SK-N-SH (cell line): ENCODE measurements around the gene OLFM1. TPM values are rescaled to one million over a fixed set of nuclear protein-coding genes. Genes with fewer than 3 reads are reported as not detected.
A peak's percentile ranks its signal among the peaks of the same experiment; 100 is the strongest.

ENCODE experiments used
- CTCF ChIA-PET: fragments of 300-600, 350-600 bp; formaldehyde crosslinking; extraction: SDS; loops from one replicate; lab custom pipeline; 2021; lab: Yijun Ruan, JAX
- POLR2A ChIA-PET: fragments of 350-600 bp; sonication (Branson Sonifier 250); formaldehyde crosslinking; extraction: SDS; loops from one replicate; lab custom pipeline; 2020; ENCODE audit warnings: antibody characterized with exemption, inconsistent platforms; lab: Yijun Ruan, JAX
- DNase-seq: peaks from one replicate; pipeline ENCODE4 v3.0.0; 2012
- H2AFZ ChIP-seq: fragments of 200-600 bp; sonication (generic); 2 replicates; pipeline ENCODE4 v1.8.1; 2016; ENCODE audit warnings: antibody characterized with exemption, mild to moderate bottlenecking, low read depth
- H3F3A ChIP-seq: fragments of 200-600 bp; sonication (generic); replicated peaks from 2 replicates; pipeline ENCODE3; 2016; ENCODE audit warnings: antibody characterized with exemption, mild to moderate bottlenecking; ENCODE audit not compliant: insufficient read depth
- H3K27ac ChIP-seq, 2 experiments: fragments of 200-500 bp in 1 of 2; fragments of 200-600 bp in 1 of 2; sonication (Bioruptor generic) in 1 of 2; sonication (generic), shearing (Covaris generic) in 1 of 2; 2 replicates each; pipeline versions ENCODE4 v1.5.1 to v1.6.1; 2014 to 2016; ENCODE audit warnings: low read depth in 2 of 2, inconsistent platforms in 1 of 2, low read length in 1 of 2, mild to moderate bottlenecking in 1 of 2, mixed read lengths in 1 of 2
- H3K27me3 ChIP-seq: fragments of 200-600 bp; sonication (generic), shearing (Covaris generic); 2 replicates; pipeline ENCODE4 v1.6.1; 2016; ENCODE audit warnings: mixed run types; ENCODE audit not compliant: insufficient read depth
- H3K36me3 ChIP-seq, 2 experiments: fragments of 200-500 bp in 1 of 2; fragments of 200-600 bp in 1 of 2; sonication (Bioruptor generic) in 1 of 2; sonication (generic) in 1 of 2; replicated peaks in 1 of 2; 2 replicates each; pipeline versions ENCODE3 to v1.5.1; 2014 to 2016; ENCODE audit warnings: low read length in 1 of 2, mild to moderate bottlenecking in 1 of 2; ENCODE audit not compliant: insufficient read depth in 2 of 2, control insufficient read depth in 1 of 2
- H3K4me1 ChIP-seq, 2 experiments: fragments of 200-500 bp in 1 of 2; fragments of 200-600 bp in 1 of 2; sonication (Bioruptor generic) in 1 of 2; sonication (generic), shearing (Covaris generic) in 1 of 2; 2 replicates each; pipeline versions ENCODE4 v1.5.1 to v1.6.1; 2014 to 2016; ENCODE audit warnings: low read depth in 1 of 2, low read length in 1 of 2, mixed run types in 1 of 2; ENCODE audit not compliant: insufficient read depth in 2 of 2, control insufficient read depth in 1 of 2
- H3K4me2 ChIP-seq: fragments of 200-600 bp; sonication (generic), shearing (Covaris generic); 2 replicates; pipeline ENCODE4 v1.6.1; 2017; ENCODE audit warnings: mixed run types
- H3K4me3 ChIP-seq, 2 experiments: fragments of 200-500 bp in 1 of 2; fragments of 200-600 bp in 1 of 2; sonication (Bioruptor generic) in 1 of 2; sonication (generic), shearing (Covaris generic) in 1 of 2; 2 replicates each; pipeline versions ENCODE4 v1.5.1 to v1.8.1; 2014 to 2016; ENCODE audit warnings: low read depth in 2 of 2, inconsistent platforms in 1 of 2, low read length in 1 of 2, mild to moderate bottlenecking in 1 of 2, mixed read lengths in 1 of 2, moderate library complexity in 1 of 2
- H3K79me2 ChIP-seq: fragments of 200-600 bp; sonication (generic); 2 replicates; pipeline ENCODE4 v1.8.1; 2017; ENCODE audit warnings: mild to moderate bottlenecking; ENCODE audit not compliant: insufficient read depth
- H3K9ac ChIP-seq: fragments of 200-600 bp; sonication (generic); 2 replicates; pipeline ENCODE4 v1.6.1; 2017; ENCODE audit warnings: mixed run types
- H3K9me2 ChIP-seq: fragments of 200-600 bp; sonication (generic); 2 replicates; pipeline ENCODE4 v1.6.1; 2017; ENCODE audit warnings: mixed run types
- H3K9me3 ChIP-seq: fragments of 200-600 bp; sonication (generic); 2 replicates; pipeline ENCODE4 v1.6.1; 2017; ENCODE audit warnings: mixed run types, mild to moderate bottlenecking, moderate library complexity
- H4K20me1 ChIP-seq: fragments of 200-600 bp; sonication (generic); 2 replicates; pipeline ENCODE4 v1.6.1; 2017; ENCODE audit warnings: mild to moderate bottlenecking, mixed run types; ENCODE audit not compliant: insufficient read depth
- CTCF ChIP-seq: fragments of 200-600 bp; sonication (generic); IDR thresholded peaks from 2 replicates; pipeline ENCODE4 v1.6.1; 2017; ENCODE audit warnings: antibody characterized with exemption, mild to moderate bottlenecking, moderate library complexity
- EZH2phosphoT487 ChIP-seq: fragments of 200-600 bp; sonication (generic); IDR thresholded peaks from 2 replicates; pipeline ENCODE4 v1.6.1; 2017; ENCODE audit warnings: low read depth, mixed run types, mild to moderate bottlenecking, antibody characterized with exemption, moderate library complexity, borderline replicate concordance
- FOSL2 ChIP-seq: IDR thresholded peaks from 2 replicates; pipeline ENCODE4 v1.4.0; 2012; ENCODE audit warnings: low read depth, mild to moderate bottlenecking, moderate library complexity, borderline replicate concordance
- GATA2 ChIP-seq: sonication (generic); formaldehyde crosslinking; IDR thresholded peaks from 2 replicates; pipeline ENCODE4 v1.5.0; 2020; ENCODE audit warnings: mild to moderate bottlenecking, missing genetic modification reagents
- IRF3 ChIP-seq: fragments of 150-350 bp; IDR thresholded peaks from 2 replicates; pipeline ENCODE4 v1.6.1; 2016; ENCODE audit warnings: mild to moderate bottlenecking, low read depth, low read length
- JUND ChIP-seq: IDR thresholded peaks from 2 replicates; pipeline ENCODE4 v1.4.0; 2012
- MEF2A ChIP-seq: IDR thresholded peaks from 2 replicates; pipeline ENCODE4 v1.4.0; 2012; ENCODE audit warnings: low read depth, borderline replicate concordance
- NFIC ChIP-seq: IDR thresholded peaks from 2 replicates; pipeline ENCODE4 v1.4.0; 2012; ENCODE audit warnings: borderline replicate concordance
- NRF1 ChIP-seq: IDR thresholded peaks from 2 replicates; pipeline ENCODE4 v1.6.1; 2012; ENCODE audit warnings: low read depth, mild to moderate bottlenecking, low read length
- PBX3 ChIP-seq: IDR thresholded peaks from 2 replicates; pipeline ENCODE4; 2012
- POLR2AphosphoS5 ChIP-seq: IDR thresholded peaks from 2 replicates; pipeline ENCODE4 v1.6.1; 2012; ENCODE audit warnings: low read depth, low read length
- RAD21 ChIP-seq: IDR thresholded peaks from 2 replicates; pipeline ENCODE4 v1.6.1; 2012; ENCODE audit warnings: mild to moderate bottlenecking, low read length
- RCOR1 ChIP-seq: fragments of 150-350 bp; IDR thresholded peaks from 2 replicates; pipeline ENCODE4 v1.6.1; 2017; ENCODE audit warnings: antibody characterized with exemption, low read length
- REST ChIP-seq: IDR thresholded peaks from 2 replicates; pipeline ENCODE4 v1.6.1; 2012; ENCODE audit warnings: mild to moderate bottlenecking, low read depth, low read length, moderate library complexity
- RXRA ChIP-seq: IDR thresholded peaks from 2 replicates; pipeline ENCODE4 v1.4.0; 2012; ENCODE audit warnings: low read depth, mild to moderate bottlenecking, borderline replicate concordance
- SIN3A ChIP-seq: IDR thresholded peaks from 2 replicates; pipeline ENCODE4 v1.6.1; 2012; ENCODE audit warnings: low read depth, mild to moderate bottlenecking, low read length, moderate library complexity, borderline replicate concordance
- SMC3 ChIP-seq: IDR thresholded peaks from 2 replicates; pipeline ENCODE4 v1.6.1; 2012; ENCODE audit warnings: low read depth, low read length, improper control_type of control experiment
- TCF12 ChIP-seq: IDR thresholded peaks from 2 replicates; pipeline ENCODE4 v1.4.0; 2012
- TEAD4 ChIP-seq: IDR thresholded peaks from 2 replicates; pipeline ENCODE4 v1.4.0; 2012; ENCODE audit warnings: mild to moderate bottlenecking, borderline replicate concordance; ENCODE audit not compliant: insufficient read depth
- USF1 ChIP-seq: IDR thresholded peaks from 2 replicates; pipeline ENCODE4 v1.4.0; 2012; ENCODE audit warnings: low read depth, borderline replicate concordance
- WGBS: methylation state at CpG from one replicate; pipeline ENCODE4 v1.1.6; 2017; ENCODE audit warnings: low lambda C conversion rate; 5-methylcytosine and 5-hydroxymethylcytosine counted together
- polyA plus RNA-seq, 3 experiments: library from polyadenylated mRNA; depleted of rRNA; stranded (reverse); fragments of >200 nt; gene quantifications; 2 replicates each; pipeline ENCODE4 v1.2.3, GENCODE V29; 2012

The OLFM1 gene
- polyA plus RNA-seq, 1 of the 3 experiments (the other 2 are of a cell fraction): 15.9 TPM

- H3K9ac ChIP-seq: no peak overlapping the region
- no peak overlapping the region for H2AFZ ChIP-seq
- no peaks in the 10 kb centered on the region for H3K79me2 ChIP-seq
- no peak for DNase-seq
- H3K4me2 ChIP-seq: no peak overlapping the region
- H3F3A ChIP-seq: no peaks in the 10 kb centered on the region
- H3K27me3 ChIP-seq: no peaks in the 10 kb centered on the region
- H3K9me2 ChIP-seq: no peaks in the 10 kb centered on the region
- peak overlapping the region in 1 of 2 experiments; percentile 84; a peak in 2 of 4 replicates for H3K27ac ChIP-seq
- WGBS: 36% methylated on average over 5 of the region's 6 CpGs
- no peaks in the 10 kb centered on the region for H3K36me3 ChIP-seq
- no peaks in the 10 kb centered on the region for H3K9me3 ChIP-seq
- H3K4me1 ChIP-seq: peaks cover 0 to 27% of the 10 kb centered on the region in 2 experiments; a peak in 3 of 4 replicates
- POLR2A ChIA-PET: no interaction called here
- no peak overlapping the region for H3K4me3 ChIP-seq
- TF ChIP-seq REST (no peak), SMC3 (no peak), EZH2phosphoT487 (no peak), GATA2 (no peak), RCOR1 (no peak), SIN3A (no peak), RXRA (no peak), NFIC (no peak), FOSL2 (no peak), PBX3 (no peak), JUND (no peak), RAD21 (no peak)
- CTCF ChIA-PET: interaction anchor here (0.6 to 1.3 kb wide), 2 partner anchors 37 to 145 kb away, joined by 3 read pairs; no protein-coding TSS in a partner anchor
- H4K20me1 ChIP-seq: no peaks in the 10 kb centered on the region
Measured at GRCh38 chr9:135135929-135136315, 48.5 kb downstream of the OLFM1 start.

- CTCF ChIA-PET: interaction anchor here (0.7 to 1.3 kb wide), 5 partner anchors 9 to 207 kb away, joined by 3 to 4 read pairs (median 3); no protein-coding TSS in a partner anchor
- DNase-seq: peak; percentile 55
- no peak overlapping the region for H3K4me3 ChIP-seq
- TF ChIP-seq POLR2AphosphoS5 (no peak), MEF2A (no peak), JUND (no peak), NRF1 (no peak), USF1 (no peak), RCOR1 (no peak), SMC3 (no peak), GATA2 (no peak), TEAD4 (no peak), CTCF (no peak), IRF3 (no peak), EZH2phosphoT487 (no peak), TCF12 (no peak)
Measured at GRCh38 chr9:135136481-135136880, 49.0 kb downstream of the OLFM1 start.

More at GRCh38 chr9:135136481-135136880, 49.0 kb downstream of the OLFM1 start:
- no peaks in the 10 kb centered on the region for H3K9me2 ChIP-seq
- no peaks in the 10 kb centered on the region for H3K27me3 ChIP-seq
- H3K27ac ChIP-seq: peak overlapping the region in 1 of 2 experiments; percentile 84; a peak in 2 of 4 replicates
- POLR2A ChIA-PET: interaction anchor here (1.7 kb wide), 1 partner anchor 19 kb away, joined by 6 read pairs; no protein-coding TSS in a partner anchor
- H3K4me2 ChIP-seq: no peak overlapping the region
- 33% methylated on average over 5 of the region's 9 CpGs for WGBS
- no peaks in the 10 kb centered on the region for H3K79me2 ChIP-seq
- peaks cover 0 to 27% of the 10 kb centered on the region in 2 experiments; a peak in 3 of 4 replicates for H3K4me1 ChIP-seq
- no peaks in the 10 kb centered on the region for H3K9me3 ChIP-seq
- no peak overlapping the region for H3K9ac ChIP-seq
- H3F3A ChIP-seq: no peaks in the 10 kb centered on the region
- no peak overlapping the region for H2AFZ ChIP-seq
- H3K36me3 ChIP-seq: no peaks in the 10 kb centered on the region
- no peaks in the 10 kb centered on the region for H4K20me1 ChIP-seq
